Astrocyte of the cerebellum (primary cell): ENCODE measurements around the gene GAD2.
"Not testable (repeated sequence)": the region's sequence is repeated elsewhere in the genome, so short reads cannot be mapped to it uniquely, and the experiment has no call there.

ENCODE experiments used
- DNase-seq: peaks from one replicate; pipeline ENCODE4 v3.0.0-alpha.2; 2011; ENCODE audit warnings: low read depth
- H3K4me3 ChIP-seq: 2 replicates; pipeline ENCODE4 v1.5.1; 2011; ENCODE audit warnings: mild to moderate bottlenecking, low read depth, low read length, moderate library complexity
- in situ Hi-C: cut with HindIII; loops from 2 replicates; pipeline ENCODE4 v1.10.0; 2017; ENCODE audit warnings: low sequenced_read_pairs
- TF ChIP-seq, protein P1 (sequence below): IDR thresholded peaks from 2 replicates; pipeline ENCODE4 v1.5.1; 2012; ENCODE audit warnings: low read length, low read depth, moderate library complexity, mild to moderate bottlenecking; ENCODE audit errors: missing control alignments

Gene GAD2

DNA sequence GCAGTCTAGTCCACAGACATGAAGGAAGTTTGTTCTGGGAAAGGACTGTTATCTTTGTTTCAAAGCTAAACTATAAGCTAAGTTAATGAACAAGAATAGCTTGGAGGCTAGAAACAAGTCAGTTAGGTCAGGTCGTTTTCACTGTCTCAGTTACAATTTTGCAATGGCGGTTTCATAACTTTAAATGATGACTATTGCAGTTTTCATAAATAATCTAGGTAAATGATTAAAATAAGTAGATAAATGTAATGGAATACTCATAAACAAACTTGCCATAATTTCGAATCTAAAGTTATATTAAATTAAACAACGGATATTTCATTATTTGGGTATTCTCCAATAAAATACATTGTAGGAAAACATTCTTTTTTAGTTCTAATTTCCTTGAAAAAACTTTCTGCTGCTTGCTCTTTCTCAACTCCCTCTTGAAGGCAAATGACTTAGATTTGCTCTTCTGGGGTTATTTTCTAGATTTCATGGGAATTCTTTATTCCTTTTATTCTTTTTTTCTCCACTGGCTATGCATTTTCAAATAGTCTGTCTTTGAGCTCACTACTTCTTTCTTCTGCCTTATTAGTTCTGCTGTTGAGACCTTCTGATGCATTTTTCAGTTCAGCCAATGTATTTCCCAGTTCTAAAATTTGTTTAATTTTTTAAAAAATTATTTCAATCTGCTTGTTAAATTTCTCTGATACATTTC, 117.8 kb downstream of the GAD2 start:
- DNase-seq, result no peak
- TF ChIP-seq, protein P1, sequence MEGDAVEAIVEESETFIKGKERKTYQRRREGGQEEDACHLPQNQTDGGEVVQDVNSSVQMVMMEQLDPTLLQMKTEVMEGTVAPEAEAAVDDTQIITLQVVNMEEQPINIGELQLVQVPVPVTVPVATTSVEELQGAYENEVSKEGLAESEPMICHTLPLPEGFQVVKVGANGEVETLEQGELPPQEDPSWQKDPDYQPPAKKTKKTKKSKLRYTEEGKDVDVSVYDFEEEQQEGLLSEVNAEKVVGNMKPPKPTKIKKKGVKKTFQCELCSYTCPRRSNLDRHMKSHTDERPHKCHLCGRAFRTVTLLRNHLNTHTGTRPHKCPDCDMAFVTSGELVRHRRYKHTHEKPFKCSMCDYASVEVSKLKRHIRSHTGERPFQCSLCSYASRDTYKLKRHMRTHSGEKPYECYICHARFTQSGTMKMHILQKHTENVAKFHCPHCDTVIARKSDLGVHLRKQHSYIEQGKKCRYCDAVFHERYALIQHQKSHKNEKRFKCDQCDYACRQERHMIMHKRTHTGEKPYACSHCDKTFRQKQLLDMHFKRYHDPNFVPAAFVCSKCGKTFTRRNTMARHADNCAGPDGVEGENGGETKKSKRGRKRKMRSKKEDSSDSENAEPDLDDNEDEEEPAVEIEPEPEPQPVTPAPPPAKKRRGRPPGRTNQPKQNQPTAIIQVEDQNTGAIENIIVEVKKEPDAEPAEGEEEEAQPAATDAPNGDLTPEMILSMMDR, result no peak
- in situ Hi-C loops, result loop anchor here (25.0 kb wide), 1 partner anchor 228 kb away; no protein-coding TSS in a partner anchor
- H3K4me3 ChIP-seq, result no peak overlapping the region

DNA sequence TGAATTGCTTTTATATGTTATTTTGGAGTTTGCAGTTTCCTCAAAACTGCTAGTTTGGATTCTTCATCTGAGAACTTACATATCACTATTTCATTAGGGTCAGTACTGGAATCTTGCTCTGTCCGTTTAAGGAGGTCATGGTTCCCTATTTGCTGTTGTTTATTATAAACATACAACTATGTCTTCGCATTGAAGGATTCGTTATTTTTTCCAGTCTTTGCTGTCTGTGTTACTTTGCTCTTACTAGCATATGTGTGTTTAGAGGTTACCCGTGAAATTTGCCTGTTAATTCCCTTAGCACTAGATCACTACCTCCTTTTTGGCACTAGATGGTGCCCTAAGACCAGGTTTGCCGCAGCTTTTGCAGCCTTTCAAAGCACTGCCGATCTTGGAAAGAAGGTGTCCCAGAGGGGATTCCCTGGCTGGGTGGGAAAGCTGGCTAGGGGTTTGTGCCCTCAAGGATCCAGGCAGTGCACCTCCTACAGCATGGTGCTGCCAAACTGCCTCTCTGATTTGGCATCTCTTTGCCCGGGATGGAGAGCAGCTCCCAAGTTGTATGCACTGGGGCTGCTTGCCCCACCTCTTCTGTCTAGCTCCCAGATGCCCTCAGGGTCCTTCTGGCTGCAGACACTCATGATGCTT, 118.5 kb downstream of the GAD2 start:
- H3K4me3 ChIP-seq, result no peak overlapping the region
- peak; percentile 33 for DNase-seq
- in situ Hi-C loops, result loop anchor here (25.0 kb wide), 1 partner anchor 227 kb away; no protein-coding TSS in a partner anchor

DNA sequence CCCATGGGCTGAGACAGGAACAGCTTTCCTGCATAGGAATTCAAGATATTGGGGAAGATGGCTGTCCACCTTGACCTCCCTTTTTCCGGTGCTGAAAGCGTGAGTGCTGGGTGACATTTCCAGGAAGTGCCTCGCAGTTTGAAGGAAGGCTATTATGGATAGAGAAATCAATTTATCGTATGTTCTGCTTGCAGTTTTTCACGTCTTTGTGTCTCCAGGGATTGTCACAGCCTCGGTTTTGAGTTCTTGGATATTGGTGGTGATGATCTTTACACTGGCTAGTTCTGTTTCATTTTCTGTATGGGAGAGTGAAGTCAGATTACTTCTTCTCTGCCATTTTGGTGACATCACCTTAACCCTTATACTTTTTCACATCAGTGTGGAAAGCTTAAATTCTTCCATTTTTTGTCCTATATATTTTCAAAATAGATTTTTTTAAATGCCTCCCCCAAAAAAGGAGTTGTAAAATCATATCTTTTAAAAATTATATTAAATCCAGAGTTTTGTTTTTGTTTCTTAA, 119.1 kb downstream of the GAD2 start:
- H3K4me3 ChIP-seq, result no peak overlapping the region
- no peak for DNase-seq
- in situ Hi-C loops, result loop anchor here (25.0 kb wide), 1 partner anchor 227 kb away; no protein-coding TSS in a partner anchor
- TF ChIP-seq, protein P1, result no peak

More for the DNA sequence above, 118.5 kb downstream of the GAD2 start:
- TF ChIP-seq, protein P1, result peak; percentile 72

DNA sequence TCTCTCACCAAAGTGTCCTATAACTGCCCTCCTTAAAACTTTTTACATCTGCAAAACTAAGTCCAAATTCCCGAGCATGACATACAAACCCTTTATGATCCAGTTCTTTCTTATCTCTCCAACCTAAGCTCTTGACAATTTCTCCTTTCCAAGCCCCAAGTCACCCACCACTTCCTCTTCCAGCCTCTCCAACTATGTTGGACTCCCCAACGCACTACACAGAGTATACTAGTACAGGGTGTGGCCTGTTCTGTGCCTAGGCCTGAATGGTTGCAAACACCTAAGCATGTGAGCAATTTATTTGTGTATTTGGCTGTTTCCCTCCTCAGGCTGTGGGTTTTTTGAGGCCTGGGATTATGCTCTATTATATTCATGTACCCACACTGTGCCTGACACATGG, 120.4 kb downstream of the GAD2 start:
- TF ChIP-seq, protein P1, result no peak
- in situ Hi-C loops, result loop anchor here (25.0 kb wide), 1 partner anchor 225 kb away; no protein-coding TSS in a partner anchor
- no peak for DNase-seq
- H3K4me3 ChIP-seq, result no peak overlapping the region

DNA sequence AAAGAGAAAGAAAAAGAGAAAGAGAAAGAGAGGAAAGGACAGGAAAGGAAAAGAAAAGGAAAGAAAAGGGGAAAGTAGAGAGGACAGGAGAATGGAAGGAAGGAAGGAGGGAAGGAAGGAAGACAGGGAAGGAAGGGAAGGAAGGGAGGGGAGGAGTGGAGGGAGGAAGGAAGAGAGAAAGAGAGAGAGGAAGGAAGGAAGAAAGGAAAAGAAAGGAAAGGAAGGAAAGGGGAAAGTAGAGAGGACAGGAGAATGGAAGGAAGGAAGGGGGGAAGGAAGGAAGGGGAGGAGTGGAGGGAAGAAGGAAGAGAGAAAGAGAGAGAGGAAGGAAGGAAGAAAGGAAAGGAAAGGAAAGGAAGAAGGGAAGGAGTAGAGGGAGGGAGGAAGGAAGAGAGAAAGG, 125.1 kb downstream of the GAD2 start:
- in situ Hi-C loops, result loop anchor here (25.0 kb wide), 1 partner anchor 221 kb away; no protein-coding TSS in a partner anchor
- no peak for DNase-seq
- H3K4me3 ChIP-seq, result no peak overlapping the region
- TF ChIP-seq, protein P1, result no peak

DNA sequence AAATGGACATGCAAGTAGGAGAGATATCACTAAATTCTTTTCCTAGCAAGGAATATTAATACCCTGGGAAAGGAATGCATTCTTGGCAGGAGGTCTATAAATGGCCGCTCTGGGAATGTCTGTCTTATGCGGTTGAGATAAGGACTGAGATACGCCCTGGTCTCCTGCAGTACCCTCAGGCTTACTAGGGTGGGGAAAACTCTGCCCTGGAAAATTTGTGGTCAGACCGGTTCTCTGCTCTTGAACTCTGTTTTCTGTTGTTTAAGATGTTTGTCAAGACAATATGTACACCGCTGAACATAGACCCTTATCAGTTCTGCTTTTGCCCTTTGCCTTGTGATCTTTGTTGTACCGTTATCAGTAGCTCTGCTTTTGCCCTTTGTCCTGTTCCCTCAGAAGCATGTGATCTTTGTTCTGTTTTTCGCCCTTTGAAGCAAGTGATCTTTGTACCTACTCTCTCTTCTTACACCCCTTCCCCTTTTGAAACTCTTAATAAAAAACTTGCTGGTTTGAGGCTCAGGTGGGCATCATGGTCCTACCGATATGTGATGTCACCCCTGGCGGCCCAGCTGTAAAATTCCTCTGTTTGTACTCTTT, 132.3 kb downstream of the GAD2 start:
- H3K4me3 ChIP-seq, DNase-seq: not testable (repeated sequence)
- in situ Hi-C loops, result loop anchor here (25.0 kb wide), 1 partner anchor 213 kb away; no protein-coding TSS in a partner anchor
